ENCODE measurements around the gene RNF125.
"Not testable (repeated sequence)": the region's sequence is repeated elsewhere in the genome, so short reads cannot be mapped to it uniquely, and the experiment has no call there.

Gene RNF125

DNA sequence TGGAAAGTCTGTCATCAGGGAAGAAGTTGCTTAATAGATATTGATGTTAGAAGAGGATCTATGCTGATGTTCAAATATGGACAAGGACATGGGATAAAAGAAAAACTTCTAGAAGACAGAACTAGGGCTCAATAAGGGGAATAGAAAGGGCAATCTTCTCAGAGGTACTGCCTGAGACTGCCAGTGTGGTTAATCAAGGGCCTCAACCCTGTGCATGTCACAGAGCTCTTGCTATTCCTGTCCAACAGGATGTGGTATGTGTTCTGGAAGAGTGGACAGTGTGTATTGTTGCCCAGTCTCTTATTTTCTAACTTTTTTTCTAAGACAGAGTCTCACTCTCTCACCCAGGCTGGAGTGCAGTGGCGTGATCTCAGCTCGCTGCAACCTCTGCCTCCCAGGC is 27.8 kb upstream of the RNF125 start:
- CTCF ChIA-PET, result no interaction called here
- TF ChIP-seq SUZ12 (IDR thresholded peaks at IDR 0.05), result no peak
- no peak for TF ChIP-seq CTBP1 (IDR thresholded peaks at IDR 0.05; ENCODE audit: borderline replicate concordance)
- no peak for TF ChIP-seq HDGF (IDR thresholded peaks at IDR 0.05; ENCODE audit: borderline replicate concordance)
- TF ChIP-seq FOXM1 (IDR thresholded peaks at IDR 0.05; ENCODE audit: borderline replicate concordance), result no peak
- TF ChIP-seq NFRKB (IDR thresholded peaks at IDR 0.05), result no peak
- no peak for TF ChIP-seq L3MBTL2 (conservative IDR thresholded peaks at IDR 0.05)
- TF ChIP-seq SP1 (IDR thresholded peaks at IDR 0.05), result no peak
- no peak for TF ChIP-seq FOXK2 (IDR thresholded peaks at IDR 0.05)
- TF ChIP-seq BHLHE40 (IDR thresholded peaks at IDR 0.05; ENCODE audit: borderline replicate concordance), result no peak
- no peak for TF ChIP-seq ZNF384 (IDR thresholded peaks at IDR 0.05)
- TF ChIP-seq LEF1 (IDR thresholded peaks at IDR 0.05; ENCODE audit: borderline replicate concordance), result no peak
- TF ChIP-seq TARDBP (IDR thresholded peaks at IDR 0.05), result no peak
- TF ChIP-seq ARNT (IDR thresholded peaks at IDR 0.05), result no peak
- no peak for TF ChIP-seq FOXA1 (IDR thresholded peaks at IDR 0.05)
- TF ChIP-seq ELF4 (IDR thresholded peaks at IDR 0.05), result no peak
- TF ChIP-seq, protein P1, sequence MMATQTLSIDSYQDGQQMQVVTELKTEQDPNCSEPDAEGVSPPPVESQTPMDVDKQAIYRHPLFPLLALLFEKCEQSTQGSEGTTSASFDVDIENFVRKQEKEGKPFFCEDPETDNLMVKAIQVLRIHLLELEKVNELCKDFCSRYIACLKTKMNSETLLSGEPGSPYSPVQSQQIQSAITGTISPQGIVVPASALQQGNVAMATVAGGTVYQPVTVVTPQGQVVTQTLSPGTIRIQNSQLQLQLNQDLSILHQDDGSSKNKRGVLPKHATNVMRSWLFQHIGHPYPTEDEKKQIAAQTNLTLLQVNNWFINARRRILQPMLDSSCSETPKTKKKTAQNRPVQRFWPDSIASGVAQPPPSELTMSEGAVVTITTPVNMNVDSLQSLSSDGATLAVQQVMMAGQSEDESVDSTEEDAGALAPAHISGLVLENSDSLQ (IDR thresholded peaks at IDR 0.05), result no peak

DNA sequence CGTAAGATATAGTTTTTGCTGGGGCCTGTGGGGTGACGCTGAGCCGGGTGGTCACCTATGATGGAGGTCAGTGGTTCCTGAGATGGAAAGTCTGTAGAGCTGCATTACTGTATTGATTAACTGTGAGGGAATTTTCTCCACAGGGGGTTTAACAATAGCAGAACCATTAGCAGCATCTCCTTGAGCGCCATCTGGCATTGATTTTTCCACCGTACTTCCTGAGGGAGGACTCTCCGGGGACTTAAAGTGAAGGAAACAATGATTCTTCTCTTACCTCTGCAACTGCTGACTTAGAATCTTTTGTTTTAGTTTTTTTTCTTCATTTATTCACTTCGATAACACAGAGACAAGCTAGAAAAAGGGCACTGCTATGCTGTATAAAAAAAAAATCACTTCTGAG is 22.6 kb upstream of the RNF125 start:
- ChIA-PET CTCF (no interaction called here), POLR2A (interaction anchor here (0.9 kb wide), 1 partner anchor 23 kb away, joined by 5 read pairs; the partner anchor contains the start of gene RNF125)
- TF ChIP-seq NFRKB (IDR thresholded peaks at IDR 0.05), result no peak
- no peak for TF ChIP-seq CTBP1 (IDR thresholded peaks at IDR 0.05; ENCODE audit: borderline replicate concordance)
- TF ChIP-seq, protein P1 (IDR thresholded peaks at IDR 0.05), result no peak
- no peak for TF ChIP-seq FOXM1 (IDR thresholded peaks at IDR 0.05; ENCODE audit: borderline replicate concordance)
- TF ChIP-seq SP1 (IDR thresholded peaks at IDR 0.05), result no peak
- TF ChIP-seq BHLHE40 (IDR thresholded peaks at IDR 0.05; ENCODE audit: borderline replicate concordance), result no peak
- TF ChIP-seq SUZ12 (IDR thresholded peaks at IDR 0.05), result no peak
- no peak for TF ChIP-seq L3MBTL2 (conservative IDR thresholded peaks at IDR 0.05)
- no peak for TF ChIP-seq FOXA1 (IDR thresholded peaks at IDR 0.05)
- no peak for TF ChIP-seq FOXK2 (IDR thresholded peaks at IDR 0.05)
- no peak for TF ChIP-seq ZNF384 (IDR thresholded peaks at IDR 0.05)
- no peak for TF ChIP-seq ARNT (IDR thresholded peaks at IDR 0.05)
- no peak for TF ChIP-seq LEF1 (IDR thresholded peaks at IDR 0.05; ENCODE audit: borderline replicate concordance)
- TF ChIP-seq HDGF (IDR thresholded peaks at IDR 0.05; ENCODE audit: borderline replicate concordance), result no peak
- DNase-seq (ENCODE audit: extremely low spot score), result no peak

More for the DNA sequence above, 27.8 kb upstream of the RNF125 start:
- DNase-seq (ENCODE audit: extremely low spot score), result no peak
- POLR2A ChIA-PET, result interaction anchor here (0.6 kb wide), 1 partner anchor 101 kb away, joined by 3 read pairs; the partner anchor contains the start of gene RNF138

DNA sequence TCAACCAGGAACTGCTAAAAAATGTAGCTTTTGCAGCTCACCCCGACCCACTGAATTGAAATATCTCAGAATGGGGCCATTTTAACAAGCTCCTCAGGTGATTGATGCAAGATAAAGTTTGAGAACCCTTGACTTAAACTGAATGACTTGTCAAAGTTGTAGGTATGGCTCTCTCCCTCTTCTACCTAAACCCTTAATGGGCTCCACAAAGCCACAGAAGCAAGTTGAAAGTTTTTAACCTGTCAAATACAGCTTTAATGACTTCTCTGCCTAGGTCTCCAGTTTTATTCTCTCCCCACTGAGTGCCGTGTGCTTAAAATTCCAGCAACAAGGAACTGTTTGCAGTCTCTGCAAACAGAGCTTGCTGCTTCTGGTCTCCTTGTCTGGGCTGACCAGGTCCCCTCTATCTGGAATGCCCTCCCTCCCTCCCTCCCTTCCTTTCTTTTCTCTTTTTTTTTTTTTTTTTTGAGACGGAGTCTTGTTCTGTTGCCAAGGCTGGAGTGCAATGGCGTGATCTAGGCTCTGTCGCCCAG is 19.7 kb upstream of the RNF125 start:
- DNase-seq (ENCODE audit: extremely low spot score), result no peak
- TF ChIP-seq SUZ12 (IDR thresholded peaks at IDR 0.05) (no peak), NFRKB (IDR thresholded peaks at IDR 0.05) (no peak), FOXM1 (IDR thresholded peaks at IDR 0.05; ENCODE audit: borderline replicate concordance) (no peak), ZNF384 (IDR thresholded peaks at IDR 0.05) (no peak), FOXA1 (IDR thresholded peaks at IDR 0.05) (no peak), SP1 (IDR thresholded peaks at IDR 0.05) (no peak), BHLHE40 (IDR thresholded peaks at IDR 0.05; ENCODE audit: borderline replicate concordance) (no peak)
- CTCF ChIA-PET, result interaction anchor here (0.6 kb wide), 1 partner anchor 12 kb away, joined by 3 read pairs; no protein-coding TSS in a partner anchor
- POLR2A ChIA-PET, result interaction anchor here (1.0 to 1.1 kb wide), 2 partner anchors 21 to 56 kb away, joined by 3 to 4 read pairs; partner anchors contain the start of gene TRAPPC8

DNA sequence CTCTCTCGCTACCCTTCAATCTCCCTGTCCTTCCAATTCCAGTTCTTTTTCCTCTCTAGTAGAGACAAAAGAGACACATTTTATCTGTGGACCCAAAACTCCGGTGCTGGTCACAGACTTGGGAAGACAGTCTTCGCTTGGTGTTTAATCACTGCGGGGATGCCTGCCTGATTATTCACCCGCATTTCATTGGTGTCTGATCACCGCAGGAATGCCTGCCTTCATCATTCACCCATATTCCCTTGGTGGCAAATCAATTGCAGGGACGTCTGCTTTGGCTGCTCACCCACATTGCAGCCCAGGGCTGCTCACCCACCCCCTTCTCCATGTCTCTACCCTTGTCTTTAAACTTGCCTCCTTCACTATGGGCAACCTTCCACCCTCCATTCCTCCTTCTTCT is 17.5 kb upstream of the RNF125 start:
- CTCF ChIA-PET; DNase-seq (ENCODE audit: extremely low spot score); POLR2A ChIA-PET: not testable (repeated sequence)

DNA sequence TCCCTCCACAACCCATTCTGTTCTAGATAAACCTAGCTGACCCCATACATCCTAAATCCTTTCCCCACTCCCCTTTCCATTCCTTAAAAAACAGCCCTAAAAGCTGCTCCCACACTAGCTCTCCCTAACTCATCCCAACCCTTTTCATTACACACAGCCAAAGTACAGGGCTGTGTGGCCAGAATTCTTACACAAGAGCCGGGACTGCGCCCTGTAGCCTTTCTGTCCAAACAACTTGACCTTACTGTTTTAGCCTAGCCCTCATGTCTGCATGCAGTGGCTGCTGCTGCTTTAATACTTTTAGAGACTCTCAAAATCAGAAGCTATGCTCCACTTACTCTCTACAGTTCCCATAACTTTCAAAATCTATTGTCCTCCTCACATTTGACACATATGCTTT is 14.8 kb upstream of the RNF125 start:
- DNase-seq (ENCODE audit: extremely low spot score); CTCF ChIA-PET: not testable (repeated sequence)
- POLR2A ChIA-PET, result interaction anchor here (1.5 to 1.7 kb wide), 2 partner anchors 15 to 61 kb away, joined by 3 to 6 read pairs; partner anchors contain the start of genes RNF125 and TRAPPC8

DNA sequence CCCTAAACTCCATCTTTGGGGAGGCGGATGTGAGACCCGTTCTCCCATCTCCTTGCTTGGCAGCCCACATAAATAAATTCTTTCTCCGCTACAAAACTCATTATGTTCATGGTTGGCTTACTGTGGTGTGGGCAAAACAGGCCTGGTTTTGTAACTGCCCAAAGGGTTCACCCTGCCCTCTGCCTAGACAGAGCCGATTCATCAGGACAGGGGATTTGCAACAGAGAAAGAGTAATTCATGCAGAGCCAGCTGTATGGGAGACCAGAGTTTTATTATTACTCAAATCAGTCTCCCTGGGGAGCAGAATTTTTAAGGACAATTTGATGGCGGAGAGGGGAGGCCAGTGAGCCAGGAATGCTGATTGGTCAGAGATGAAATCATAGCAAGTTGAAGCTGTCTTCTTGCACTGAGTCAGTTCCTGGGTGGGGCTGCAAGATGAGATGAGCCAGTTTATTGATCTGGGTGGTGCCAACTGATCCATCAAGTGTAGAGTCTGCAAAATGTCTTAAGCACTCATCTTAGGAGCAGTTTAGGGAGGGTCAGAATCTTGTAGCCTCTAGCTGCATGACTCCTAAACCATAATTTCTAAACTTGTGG is 8.4 kb upstream of the RNF125 start:
- POLR2A ChIA-PET, result interaction anchor here (1.0 kb wide), 1 partner anchor 9 kb away, joined by 4 read pairs; the partner anchor contains the start of gene RNF125
- DNase-seq (ENCODE audit: extremely low spot score), result no peak
- CTCF ChIA-PET, result no interaction called here
- TF ChIP-seq ZNF384 (IDR thresholded peaks at IDR 0.05) (no peak), ARNT (IDR thresholded peaks at IDR 0.05) (no peak), HDGF (IDR thresholded peaks at IDR 0.05; ENCODE audit: borderline replicate concordance) (no peak), TARDBP (IDR thresholded peaks at IDR 0.05) (no peak), FOXK2 (IDR thresholded peaks at IDR 0.05) (no peak), SP1 (IDR thresholded peaks at IDR 0.05) (no peak), NFRKB (IDR thresholded peaks at IDR 0.05) (no peak), ELF4 (IDR thresholded peaks at IDR 0.05) (no peak)

DNA sequence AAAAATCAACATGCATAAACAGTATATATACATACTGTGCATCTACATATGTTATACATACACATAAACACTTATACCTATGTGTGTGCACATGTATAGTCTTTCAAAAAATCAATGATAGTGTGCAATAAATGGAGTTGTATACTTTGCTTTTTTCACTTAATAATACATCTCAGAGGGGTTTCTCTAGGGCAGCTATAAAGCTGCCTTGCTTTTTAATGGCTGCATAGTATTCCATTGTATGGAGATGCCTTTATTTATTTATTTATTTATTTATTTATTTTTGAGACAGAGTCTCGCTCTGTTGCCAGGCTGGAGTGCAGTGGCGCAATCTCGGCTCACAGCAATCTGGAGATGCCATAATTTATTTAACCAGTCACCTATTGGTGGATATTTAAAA is 7.4 kb upstream of the RNF125 start:
- POLR2A ChIA-PET, result interaction anchor here (1.0 kb wide), 1 partner anchor 8 kb away, joined by 4 read pairs; the partner anchor contains the start of gene RNF125

More for the DNA sequence above, 7.4 kb upstream of the RNF125 start:
- TF ChIP-seq L3MBTL2 (conservative IDR thresholded peaks at IDR 0.05) (no peak), ELF4 (IDR thresholded peaks at IDR 0.05) (no peak), FOXM1 (IDR thresholded peaks at IDR 0.05; ENCODE audit: borderline replicate concordance) (no peak), TARDBP (IDR thresholded peaks at IDR 0.05) (no peak), CTBP1 (IDR thresholded peaks at IDR 0.05; ENCODE audit: borderline replicate concordance) (no peak), SUZ12 (IDR thresholded peaks at IDR 0.05) (no peak), FOXK2 (IDR thresholded peaks at IDR 0.05) (no peak), ZNF384 (IDR thresholded peaks at IDR 0.05) (no peak), FOXA1 (IDR thresholded peaks at IDR 0.05) (no peak), BHLHE40 (IDR thresholded peaks at IDR 0.05; ENCODE audit: borderline replicate concordance) (no peak), SP1 (IDR thresholded peaks at IDR 0.05) (no peak)
- DNase-seq (ENCODE audit: extremely low spot score), result no peak
- CTCF ChIA-PET, result interaction anchor here (0.8 kb wide), 1 partner anchor 12 kb away, joined by 3 read pairs; no protein-coding TSS in a partner anchor

All from HEK293T (cell line).